ENCODE results near the gene SMIM29. TPM values are rescaled to one million over a fixed set of nuclear protein-coding genes. Genes with fewer than 3 reads are reported as not detected.

SMIM29 gene
- total RNA-seq, 2 experiments from 2014 or later = 22.0 to 23.9 TPM

DNA sequence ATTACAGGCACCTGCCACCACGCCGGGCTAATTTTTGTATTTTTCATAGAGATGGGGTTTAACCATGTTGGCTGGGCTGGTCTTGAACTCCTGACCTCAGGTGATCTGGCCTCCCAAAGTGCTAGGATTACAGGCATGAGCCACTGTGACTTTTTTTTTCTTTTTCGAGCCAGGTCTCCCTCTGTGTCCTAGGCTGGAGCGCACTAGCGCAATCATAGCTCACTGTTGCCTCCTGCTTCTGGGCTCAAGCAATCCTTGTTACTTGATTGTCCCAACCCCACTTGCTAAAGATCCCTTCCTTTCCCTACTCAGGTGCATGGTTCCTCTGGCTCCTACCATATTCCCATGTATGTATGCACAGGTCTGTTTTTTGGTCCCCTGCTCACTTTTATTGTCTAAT is 27.4 kb upstream of the SMIM29 start:
- no peaks in the 10 kb centered on the region for H3K9me3 ChIP-seq (ENCODE audit: control insufficient read depth in 1 of 2, insufficient read depth in 1 of 2, low read length in 2 of 2)
- H3K4me3 Mint-ChIP-seq = no peak overlapping the region
- no peak overlapping the region for H3K27ac ChIP-seq (ENCODE audit: low read depth in 1 of 2, low read length in 2 of 2)
- no peak overlapping the region for H3K4me3 ChIP-seq (ENCODE audit: low read length)
- peaks cover 16% of the 10 kb centered on the region for H3K36me3 Mint-ChIP-seq (ENCODE audit: low read depth)
- H3K27ac Mint-ChIP-seq = no peak overlapping the region
- no peak for TF ChIP-seq CTCF (IDR thresholded peaks at IDR 0.05)
- no peaks in the 10 kb centered on the region for H3K27me3 ChIP-seq (ENCODE audit: control insufficient read depth in 1 of 2, insufficient read depth in 2 of 2, low read length in 2 of 2)
- intact Hi-C loops (cut with DNase I, micrococcal nuclease) = no loop called here
- CTCF ChIA-PET = interaction anchor here (0.7 kb wide), 1 partner anchor 14 kb away, joined by 3 read pairs; no protein-coding TSS in a partner anchor
- H3K4me1 ChIP-seq (ENCODE audit: insufficient read depth, low read length) = peaks cover 5% of the 10 kb centered on the region
- peaks cover 5% of the 10 kb centered on the region for H3K36me3 ChIP-seq (ENCODE audit: insufficient read depth, low read length)
- POLR2A ChIA-PET = no interaction called here
- no peaks in the 10 kb centered on the region for H3K4me1 Mint-ChIP-seq (ENCODE audit: low read depth)
- no peaks in the 10 kb centered on the region for H3K27me3 Mint-ChIP-seq
- no peak for ATAC-seq (ENCODE audit: poor library complexity)
- no peaks in the 10 kb centered on the region for H3K9me3 Mint-ChIP-seq
- no peak for DNase-seq

GRCh38 chr6:34275128-34275804 is 26.5 kb upstream of the SMIM29 start:
- Mint-ChIP-seq H3K9me3 (no peaks in the 10 kb centered on the region), H3K4me1 (ENCODE audit: low read depth) (no peaks in the 10 kb centered on the region), H3K27ac (no peak overlapping the region), H3K4me3 (no peak overlapping the region), H3K36me3 (ENCODE audit: low read depth) (peaks cover 7% of the 10 kb centered on the region), H3K27me3 (no peaks in the 10 kb centered on the region)
- Histone ChIP-seq H3K36me3 (ENCODE audit: insufficient read depth, low read length) (no peaks in the 10 kb centered on the region), H3K4me1 (ENCODE audit: insufficient read depth, low read length) (peaks cover 5% of the 10 kb centered on the region), H3K27me3 (ENCODE audit: control insufficient read depth in 1 of 2, insufficient read depth in 2 of 2, low read length in 2 of 2) (no peaks in the 10 kb centered on the region), H3K4me3 (ENCODE audit: low read length) (no peak overlapping the region), H3K27ac (ENCODE audit: low read depth in 1 of 2, low read length in 2 of 2) (no peak overlapping the region), H3K9me3 (ENCODE audit: control insufficient read depth in 1 of 2, insufficient read depth in 1 of 2, low read length in 2 of 2) (no peaks in the 10 kb centered on the region)
- intact Hi-C loops (cut with DNase I, micrococcal nuclease) = no loop called here
- TF ChIP-seq CTCF (IDR thresholded peaks at IDR 0.05) = no peak
- POLR2A ChIA-PET = no interaction called here
- no peak for ATAC-seq (ENCODE audit: poor library complexity)
- no peak for DNase-seq
- CTCF ChIA-PET = interaction anchor here (0.7 kb wide), 1 partner anchor 15 kb away, joined by 3 read pairs; no protein-coding TSS in a partner anchor

- ATAC-seq (ENCODE audit: poor library complexity) = no peak
- Mint-ChIP-seq H3K27ac (no peak overlapping the region), H3K4me3 (no peak overlapping the region), H3K9me3 (no peaks in the 10 kb centered on the region), H3K4me1 (ENCODE audit: low read depth) (no peaks in the 10 kb centered on the region), H3K27me3 (no peaks in the 10 kb centered on the region), H3K36me3 (ENCODE audit: low read depth) (no peaks in the 10 kb centered on the region)
- CTCF ChIA-PET = no interaction called here
- H3K4me3 ChIP-seq (ENCODE audit: low read length) = no peak overlapping the region
- DNase-seq = no peak
- POLR2A ChIA-PET = no interaction called here
- no peak for TF ChIP-seq CTCF (IDR thresholded peaks at IDR 0.05)
- H3K9me3 ChIP-seq (ENCODE audit: control insufficient read depth in 1 of 2, insufficient read depth in 1 of 2, low read length in 2 of 2) = no peaks in the 10 kb centered on the region
- H3K4me1 ChIP-seq (ENCODE audit: insufficient read depth, low read length) = peaks cover 2% of the 10 kb centered on the region
- no peaks in the 10 kb centered on the region for H3K27me3 ChIP-seq (ENCODE audit: control insufficient read depth in 1 of 2, insufficient read depth in 2 of 2, low read length in 2 of 2)
- intact Hi-C loops (cut with DNase I, micrococcal nuclease) = no loop called here
- H3K36me3 ChIP-seq (ENCODE audit: insufficient read depth, low read length) = no peaks in the 10 kb centered on the region
- no peak overlapping the region for H3K27ac ChIP-seq (ENCODE audit: low read depth in 1 of 2, low read length in 2 of 2)
These were observed 25.3 kb upstream of the SMIM29 start for GRCh38 chr6:34274129-34274528.

Measured in CD4-positive, alpha-beta T cell (primary cell).